Stimulated activated CD4-positive, alpha-beta T cell treated with anti-CD3 and anti-CD28 coated beads, Interleukin-12 subunit alpha, Interleukin-12 subunit beta, amount 100 ng/mL, for 24 hours (primary cell): ENCODE results near the gene DNAJB1.
A peak's percentile ranks its signal among the peaks of the same experiment; 100 is the strongest.
"Not testable (repeated sequence)": the region's sequence is repeated elsewhere in the genome, so short reads cannot be mapped to it uniquely, and the experiment has no call there.

Experiments
- DNase-seq, 2 experiments: peaks; one replicate each; pipeline ENCODE4 v3.0.0-alpha.2; 2020; ENCODE audit warnings: low read depth in 2 of 2

Gene DNAJB1

GRCh38 chr19:14553042-14553938, 35.1 kb upstream of the DNAJB1 start:
- no peak for DNase-seq

- not testable (repeated sequence) for DNase-seq
Observed at GRCh38 chr19:14552006-14552360, 33.8 kb upstream of the DNAJB1 start.

DNA sequence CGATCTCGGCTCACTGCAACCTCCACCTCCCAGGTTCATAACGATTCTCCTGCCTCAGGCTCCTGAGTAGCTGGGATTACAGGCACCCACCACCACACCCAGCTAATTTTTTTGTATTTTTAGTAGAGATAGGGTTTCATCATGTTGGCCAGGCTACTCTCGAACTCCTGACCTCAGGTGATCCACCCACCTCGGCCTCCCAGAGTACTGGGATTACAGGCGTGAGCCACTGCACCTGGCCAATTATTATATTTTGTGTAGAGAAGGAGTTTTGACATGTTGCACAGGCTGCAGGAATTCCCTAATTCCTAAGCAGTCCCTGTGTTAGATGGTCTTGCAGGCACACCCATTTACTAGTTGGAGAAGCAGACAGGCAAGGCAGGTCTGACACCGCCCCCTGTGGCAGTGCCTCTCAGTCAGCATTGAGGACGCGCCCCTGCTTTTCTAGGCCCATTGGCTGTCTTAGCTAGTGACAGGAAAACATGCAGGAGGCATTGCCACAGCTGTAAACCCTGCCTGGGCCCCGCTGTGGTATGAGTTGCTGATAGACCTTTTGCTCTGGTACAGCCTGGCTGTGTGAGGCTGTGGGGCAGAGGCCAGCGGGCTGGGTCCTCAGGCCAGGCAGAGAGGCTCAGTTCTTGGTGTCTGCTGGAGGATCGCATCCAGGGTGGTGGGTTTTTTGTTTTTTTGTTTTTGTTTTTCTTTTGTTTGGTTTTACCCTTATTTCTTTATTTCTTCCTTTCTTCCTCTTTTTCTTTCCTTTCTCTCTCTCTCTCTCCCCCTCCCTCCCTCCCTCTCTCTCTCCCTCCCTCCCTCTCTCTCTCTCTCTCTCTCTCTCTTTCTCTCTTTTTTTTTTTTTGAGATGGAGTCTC, 33.2 kb upstream of the DNAJB1 start:
- peak; percentile 30 to 53 for DNase-seq

DNA sequence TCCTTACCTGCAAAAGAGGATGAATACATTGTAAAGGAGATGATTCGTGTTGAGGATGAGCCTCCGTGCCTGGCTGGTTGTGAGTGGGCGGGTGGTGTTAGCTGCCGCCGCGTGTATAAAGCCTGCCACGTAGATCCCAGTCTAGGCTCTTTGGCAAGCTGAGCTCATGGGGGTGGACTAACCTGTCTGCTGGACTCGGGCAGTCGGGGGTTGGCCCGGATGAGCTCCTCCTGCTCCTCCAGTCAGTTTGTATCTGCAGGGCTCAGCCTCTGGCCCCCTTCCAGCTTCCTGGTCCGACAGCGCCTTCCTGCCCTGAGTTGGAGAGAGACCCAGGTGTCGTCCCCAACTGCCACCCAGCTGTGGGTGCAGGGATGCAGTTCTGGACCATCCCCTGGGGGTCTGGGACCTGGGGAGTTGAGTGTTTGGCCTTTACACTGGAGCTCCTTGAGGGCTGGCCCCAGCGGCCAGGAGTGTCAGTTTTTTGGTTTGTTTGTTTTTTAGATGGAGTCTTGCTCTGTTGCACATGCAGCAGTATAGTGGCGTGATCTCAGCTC, 32.1 kb upstream of the DNAJB1 start:
- no peak for DNase-seq

- DNase-seq: no peak
Observed at GRCh38 chr19:14545716-14546082, 27.5 kb upstream of the DNAJB1 start.

DNA sequence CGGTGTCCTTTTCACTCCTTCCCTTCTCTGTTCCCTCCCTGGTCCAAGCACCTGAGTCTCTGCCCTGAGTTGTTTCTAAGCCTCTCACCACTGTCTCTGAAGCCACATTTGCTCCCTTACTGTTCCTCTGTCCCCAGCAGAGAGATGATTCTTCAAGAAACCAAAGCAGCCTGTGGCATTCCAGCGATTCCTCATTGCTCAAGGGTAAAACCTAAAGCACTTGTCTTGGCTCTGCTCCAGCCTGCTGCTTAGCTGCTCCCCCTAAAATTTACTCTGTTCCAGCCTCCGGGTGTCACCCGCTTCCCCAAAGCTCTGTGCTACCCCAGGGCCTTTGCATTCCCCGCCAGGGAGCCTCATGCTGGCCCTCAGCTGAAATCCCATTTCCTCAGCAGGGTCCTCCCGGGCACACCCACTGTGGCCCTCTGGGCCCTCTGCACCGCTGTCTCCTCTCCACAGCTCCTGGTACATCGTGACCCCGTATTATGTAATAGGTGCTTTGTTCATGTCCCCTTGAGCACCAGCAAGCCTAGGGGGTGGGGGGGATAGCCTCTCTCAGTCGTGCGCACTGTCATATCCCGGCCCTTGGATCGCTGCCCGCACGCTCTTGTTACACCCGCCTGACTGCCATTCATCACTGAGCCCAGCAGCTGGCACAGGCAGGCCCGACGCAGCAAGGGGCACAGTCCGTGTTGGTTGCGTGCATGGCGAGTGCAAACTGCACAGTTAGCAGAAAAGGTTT, 26.9 kb upstream of the DNAJB1 start:
- no peak for DNase-seq

GRCh38 chr19:14544047-14544446, 25.9 kb upstream of the DNAJB1 start:
- DNase-seq: no peak

GRCh38 chr19:14542711-14543328, 24.6 kb upstream of the DNAJB1 start:
- no peak for DNase-seq

DNA sequence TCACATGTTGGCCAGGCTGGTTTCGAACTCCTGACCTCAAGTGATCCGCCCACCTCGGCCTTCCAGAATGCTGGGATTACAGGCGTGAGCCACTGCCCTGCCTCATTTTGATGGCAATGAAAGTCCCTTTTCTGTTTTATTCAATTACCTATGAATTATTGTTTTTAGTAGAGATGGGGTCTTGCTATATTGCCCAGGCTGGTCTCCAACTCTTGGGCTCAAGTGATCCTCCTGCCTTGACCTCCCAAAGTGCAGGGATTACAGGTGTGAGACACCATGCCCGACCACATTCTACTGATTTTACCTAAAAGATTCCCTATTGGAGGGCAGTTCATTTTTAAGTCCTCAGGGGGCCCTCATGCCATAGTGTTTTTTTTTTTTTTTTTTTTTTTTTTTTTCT, 23.8 kb upstream of the DNAJB1 start:
- not testable (repeated sequence) for DNase-seq

DNA sequence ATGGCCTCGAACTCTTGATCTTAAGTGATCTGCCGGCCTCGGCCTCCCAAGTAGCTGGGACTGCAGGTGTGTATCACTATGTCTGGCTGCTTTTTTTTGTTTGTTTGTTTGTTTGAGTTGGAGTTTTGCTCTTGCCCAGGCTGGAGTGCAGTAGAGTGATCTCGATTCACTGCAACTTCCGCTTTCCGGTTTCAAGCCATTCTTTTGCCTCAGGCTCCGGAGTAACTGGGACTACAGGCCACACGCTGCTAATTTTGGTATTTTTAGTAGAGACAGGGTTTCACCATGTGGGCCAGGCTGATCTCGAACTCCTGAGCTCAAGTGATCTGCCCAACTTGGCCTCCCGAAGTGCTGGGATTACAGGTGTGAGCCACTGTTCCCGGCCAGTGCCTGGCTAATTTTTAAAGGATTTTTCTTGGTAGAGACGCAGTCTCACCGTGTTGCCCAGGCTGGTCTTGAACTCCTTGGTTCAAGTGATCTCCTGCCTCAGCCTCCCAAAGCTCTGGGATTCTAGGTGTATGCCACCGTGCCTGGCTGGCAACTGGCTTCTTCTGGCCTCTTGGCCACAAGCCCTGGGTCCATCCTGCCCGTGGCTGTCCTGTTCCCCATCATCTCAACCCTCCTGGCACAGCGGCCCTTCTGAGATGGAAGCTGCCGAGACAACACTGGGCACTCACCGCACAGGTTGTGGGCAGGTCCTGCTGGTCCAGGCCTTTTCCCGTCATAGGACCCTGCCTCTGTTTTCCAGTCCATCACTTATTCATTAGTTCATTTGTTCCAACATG, 22.7 kb upstream of the DNAJB1 start:
- DNase-seq: no peak

DNA sequence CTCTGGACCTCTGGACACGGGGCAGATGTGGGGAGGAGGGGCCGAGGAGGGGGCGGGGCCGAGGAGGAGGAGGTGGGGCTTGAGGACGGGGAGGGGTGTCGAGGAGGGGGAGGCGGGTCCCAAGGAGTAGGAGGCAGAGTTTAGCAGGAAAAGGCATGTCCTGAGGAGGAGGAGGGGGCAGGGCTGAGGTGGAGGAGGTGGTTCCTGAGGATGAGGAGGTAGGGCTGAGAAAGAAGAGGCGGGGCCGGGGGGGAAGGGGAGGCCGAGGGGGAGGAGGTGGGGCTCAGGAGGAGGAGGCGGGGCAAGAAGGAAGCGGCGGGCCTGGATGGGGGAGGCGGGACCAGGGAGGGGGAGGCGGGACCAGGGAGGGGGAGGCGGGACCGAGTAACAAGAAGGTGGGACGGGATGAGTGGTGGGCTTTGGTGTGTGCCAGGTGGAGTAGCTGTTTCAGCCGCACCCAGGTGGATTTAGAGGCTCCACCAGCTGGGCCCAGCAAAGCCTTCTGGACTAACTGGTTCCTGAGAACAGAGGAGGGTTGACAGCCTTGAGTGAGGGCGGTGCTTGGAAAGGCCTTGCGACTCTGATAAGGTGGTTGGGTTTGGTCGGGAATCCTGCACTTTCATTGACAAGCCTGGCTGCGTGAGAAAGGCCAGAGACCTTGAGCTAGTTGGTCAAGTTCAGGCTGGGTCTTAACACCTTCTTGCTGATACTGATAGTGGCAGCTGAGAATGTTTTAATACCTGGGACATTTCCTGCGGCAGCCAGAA, 18.9 kb upstream of the DNAJB1 start:
- DNase-seq: peak in 1 of 2 experiments; percentile 43

GRCh38 chr19:14533450-14533849, 15.3 kb upstream of the DNAJB1 start:
- no peak for DNase-seq

DNA sequence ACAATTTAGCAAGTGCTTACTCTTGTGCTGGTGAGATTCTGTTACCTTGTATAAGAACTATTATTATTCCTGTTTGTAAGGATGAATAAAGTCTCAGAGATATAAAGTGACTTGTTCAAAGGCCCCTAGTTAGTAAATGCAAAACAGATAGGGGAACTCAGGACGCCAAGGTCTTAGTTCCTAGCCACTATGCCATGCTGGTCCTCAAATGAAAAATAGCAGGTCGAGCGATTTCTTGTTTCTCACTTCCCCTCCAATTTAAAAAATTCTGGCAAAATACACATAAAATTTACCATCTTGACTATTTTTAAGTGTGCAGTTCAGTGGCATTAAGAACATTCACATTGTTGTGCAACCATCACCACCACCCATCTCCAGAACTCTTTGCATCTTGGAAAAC, 12.3 kb upstream of the DNAJB1 start:
- no peak for DNase-seq

- no peak for DNase-seq
Observed at GRCh38 chr19:14530005-14530348, 11.8 kb upstream of the DNAJB1 start.

DNA sequence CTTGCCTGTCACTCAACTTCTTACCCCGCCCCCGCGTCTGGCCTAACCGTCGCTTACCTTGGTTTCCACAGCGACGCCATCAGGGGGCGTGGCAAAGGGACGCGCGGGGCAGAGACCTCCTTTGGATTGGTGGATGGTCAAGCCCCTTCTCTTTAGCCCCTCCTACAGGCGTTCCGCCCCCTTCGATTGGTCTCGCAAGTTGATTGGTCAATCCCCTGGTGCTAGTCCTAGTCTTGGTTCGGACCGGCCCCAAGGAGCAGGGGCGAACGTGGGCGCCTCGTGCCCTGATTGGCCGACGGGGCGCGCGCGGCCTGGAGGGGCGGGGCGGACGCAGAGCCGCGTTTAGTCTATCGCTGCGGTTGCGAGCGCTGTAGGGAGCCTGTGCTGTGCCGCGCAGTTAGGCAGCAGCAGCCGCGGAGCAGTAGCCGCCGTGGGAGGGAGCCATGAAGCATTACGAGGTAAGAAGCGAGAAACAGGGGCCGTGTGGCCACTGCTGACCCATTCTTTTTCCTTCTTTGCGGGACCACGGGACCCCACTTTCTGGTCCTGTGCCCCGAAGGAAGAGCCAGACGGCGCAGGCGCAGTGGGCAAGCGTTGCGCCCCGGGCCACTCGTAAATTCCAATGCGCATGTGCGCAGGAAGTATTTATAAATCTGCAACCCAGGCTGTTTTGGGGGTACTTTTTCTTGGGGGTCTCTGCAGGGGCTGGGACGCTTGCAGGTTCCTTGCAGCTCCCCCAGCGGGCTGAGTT, 11.2 kb upstream of the DNAJB1 start, which contains the start of gene TECR:
Gene TECR, plus strand, starts transcription at position 341 of the 751 bp plus-strand sequence. Its CDS starts 103 bp downstream, at position 444.
- peak; percentile 100 for DNase-seq

DNA sequence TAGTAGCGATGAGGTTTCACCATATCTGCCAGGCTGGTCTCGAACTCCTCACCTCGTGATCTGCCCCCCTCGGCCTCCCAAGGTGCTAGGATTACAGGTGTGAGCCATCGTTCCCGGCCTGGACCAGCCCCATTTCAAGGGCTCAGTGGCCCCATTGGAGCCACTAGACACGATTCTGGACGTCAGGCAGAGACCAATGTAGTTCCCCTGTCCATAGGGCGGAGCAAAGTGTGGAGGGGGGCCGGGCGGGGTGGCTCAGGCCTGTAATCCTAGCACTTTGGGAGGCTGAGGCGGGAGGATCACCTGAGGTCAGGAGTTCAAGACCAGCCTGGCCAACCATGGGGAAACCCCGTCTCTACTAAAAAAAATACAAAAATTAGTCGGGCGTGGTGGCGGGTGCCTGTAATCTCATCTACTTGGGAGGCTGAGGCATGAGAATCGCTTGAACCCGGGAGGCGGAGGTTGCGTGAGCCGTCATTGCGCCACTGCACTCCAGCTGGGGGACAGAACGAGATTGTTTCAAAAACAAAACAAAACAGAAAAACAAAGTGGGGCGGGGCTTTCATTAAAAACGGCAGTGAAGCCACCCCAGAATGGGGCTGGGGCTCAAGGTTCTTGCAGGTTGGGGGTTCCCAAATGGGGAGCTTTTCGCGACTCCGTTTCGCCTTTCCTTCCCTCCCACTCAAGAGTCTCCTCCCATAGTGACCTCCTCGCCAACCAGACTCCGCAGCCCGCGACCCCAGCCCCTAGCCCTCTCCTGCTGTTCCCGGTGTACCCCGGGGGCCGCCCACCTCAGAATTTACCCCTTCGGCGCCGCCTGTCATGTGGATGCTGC, 10.4 kb upstream of the DNAJB1 start:
- DNase-seq: no peak

DNA sequence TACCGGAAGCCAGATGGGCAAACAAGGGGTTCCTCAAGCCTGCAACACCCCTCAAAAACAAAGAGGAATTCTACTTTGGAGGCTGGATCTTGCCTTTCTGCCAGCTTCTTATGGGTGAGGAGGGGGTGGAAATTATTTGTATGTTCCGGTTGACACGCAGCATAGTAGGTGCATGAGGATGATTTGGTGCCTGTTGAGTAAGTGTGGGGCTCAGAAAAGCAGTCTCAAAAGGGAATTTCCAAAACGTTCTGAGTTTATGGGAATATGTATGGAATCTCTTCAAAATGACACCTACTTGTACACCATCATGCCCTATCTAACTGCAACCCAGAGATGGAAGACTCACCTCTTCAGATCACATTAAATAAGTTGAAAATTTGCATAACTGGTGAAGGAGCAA, 8.2 kb upstream of the DNAJB1 start:
- DNase-seq: no peak

DNA sequence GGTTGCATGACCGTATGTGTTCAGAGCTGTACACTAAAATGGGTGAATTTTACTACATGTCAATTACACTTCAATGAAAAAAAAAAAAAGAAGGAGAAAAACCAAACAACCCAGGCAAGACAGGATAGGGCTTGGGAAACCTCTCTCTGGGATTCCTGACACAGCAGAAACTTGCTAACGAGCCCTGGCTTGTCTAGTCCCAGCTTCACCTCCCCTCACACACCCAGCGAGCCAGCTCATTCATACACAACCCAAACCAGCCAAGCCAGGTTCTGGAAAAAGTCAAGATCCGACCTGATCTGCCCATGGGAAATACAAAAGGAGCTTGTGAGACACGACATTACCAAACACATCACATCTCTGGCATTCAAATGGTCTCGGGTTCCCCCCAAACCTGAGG, 7.5 kb upstream of the DNAJB1 start:
- DNase-seq: no peak
